Globus pallidus (tissue), 1 donor: Measurements from ENCODE around the gene ECM2.

Experiments
- DNase-seq: peaks from one replicate; pipeline ENCODE4 v3.0.0-alpha.2; 2015; ENCODE audit warnings: low spot score

ECM2 gene

GRCh38 chr9:92500725-92501124, 35.1 kb downstream of the ECM2 start:
- DNase-seq = no peak

GRCh38 chr9:92499701-92500100, 36.1 kb downstream of the ECM2 start:
- DNase-seq = no peak

GRCh38 chr9:92496396-92497176, 39.2 kb downstream of the ECM2 start:
- no peak for DNase-seq

GRCh38 chr9:92494856-92495255, 40.9 kb downstream of the ECM2 start:
- DNase-seq = no peak

- no peak for DNase-seq
Observed at GRCh38 chr9:92493749-92494387, 41.9 kb downstream of the ECM2 start.

GRCh38 chr9:92492781-92493401, 42.9 kb downstream of the ECM2 start:
- no peak for DNase-seq

GRCh38 chr9:92488681-92489550, 46.9 kb downstream of the ECM2 start:
- no peak for DNase-seq

- DNase-seq = no peak
Observed at GRCh38 chr9:92486371-92486770, 49.4 kb downstream of the ECM2 start.

- DNase-seq = no peak
Observed at GRCh38 chr9:92484563-92484962, 51.2 kb downstream of the ECM2 start.

- no peak for DNase-seq
Observed at GRCh38 chr9:92483627-92484545, 51.9 kb downstream of the ECM2 start.

- no peak for DNase-seq
Observed at GRCh38 chr9:92482805-92483204, 53.0 kb downstream of the ECM2 start.

GRCh38 chr9:92482329-92482728, 53.5 kb downstream of the ECM2 start, which contains the start of gene ASPN:
Gene ASPN, minus strand, starts transcription at chr9:92482506.
- no peak for DNase-seq

GRCh38 chr9:92480986-92481633, 54.7 kb downstream of the ECM2 start:
- DNase-seq = no peak

- DNase-seq = no peak
Observed at GRCh38 chr9:92480291-92480771, 55.5 kb downstream of the ECM2 start.

GRCh38 chr9:92479346-92479745, 56.4 kb downstream of the ECM2 start:
- no peak for DNase-seq

- DNase-seq = no peak
Observed at GRCh38 chr9:92478783-92479182, 57.0 kb downstream of the ECM2 start.

GRCh38 chr9:92476962-92477361, 58.8 kb downstream of the ECM2 start:
- no peak for DNase-seq

GRCh38 chr9:92474587-92474986, 61.2 kb downstream of the ECM2 start:
- DNase-seq = no peak

- DNase-seq = peak; percentile 66
Observed at GRCh38 chr9:92468206-92468605, 67.6 kb downstream of the ECM2 start.

- no peak for DNase-seq
Observed at GRCh38 chr9:92467511-92467910, 68.3 kb downstream of the ECM2 start.
